Measurements from ENCODE around the gene PAK2.

DNA sequence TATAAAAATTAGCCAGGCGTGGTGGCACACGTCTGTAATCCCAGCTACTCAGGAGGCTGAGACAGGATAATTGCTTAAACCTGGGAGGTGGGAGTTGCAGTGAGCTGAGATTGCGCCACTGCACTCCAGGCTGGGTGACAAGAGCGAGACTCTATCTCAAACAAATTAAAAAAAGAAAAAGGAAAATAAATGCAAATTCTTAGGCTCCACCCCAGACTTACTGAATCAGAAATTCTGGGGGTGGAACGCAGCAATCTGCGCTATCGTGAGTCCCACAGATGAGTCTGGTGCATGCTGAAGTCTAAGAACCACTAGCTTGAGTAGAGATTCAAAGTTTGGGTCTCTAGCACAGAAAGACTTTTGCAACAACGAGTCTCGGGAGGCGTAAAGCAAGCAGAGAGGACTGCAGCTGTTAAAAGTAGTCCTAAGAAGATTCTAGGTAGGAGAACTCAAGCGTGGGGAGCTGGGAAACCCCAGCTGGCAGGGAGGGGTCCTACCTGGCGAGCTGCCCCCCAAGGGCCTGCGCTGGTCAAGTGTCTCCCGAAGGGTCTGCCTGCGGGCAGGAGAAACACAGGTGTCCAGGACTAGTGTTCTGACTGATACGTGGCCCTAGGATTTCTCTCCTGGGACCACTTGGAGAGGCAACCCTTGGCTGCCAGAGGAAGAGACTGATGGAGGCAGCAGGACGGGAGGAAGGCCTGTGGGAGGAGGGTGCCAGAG, 49.6 kb upstream of the PAK2 start:
- TF ChIP-seq EZH2 (IDR thresholded peaks at IDR 0.05; ENCODE audit: low read length, unreplicated experiment) (no peak), CTCF (conservative IDR thresholded peaks at IDR 0.05; ENCODE audit: low read depth, low read length) (no peak), EZH2phosphoT487 (IDR thresholded peaks at IDR 0.05; ENCODE audit: borderline replicate concordance, low read length) (no peak)
